Smooth muscle cell (in vitro differentiated cells): Measurements from ENCODE around the gene DLG3. TPM values are rescaled to one million over a fixed set of nuclear protein-coding genes. Genes with fewer than 3 reads are reported as not detected.

Source experiments
- DNase-seq: peaks from one replicate; lab custom pipeline; 2025; ENCODE audit not compliant: unreplicated experiment; lab: John Stamatoyannopoulos, UW
- H2AFZ ChIP-seq: fragments of 200-600 bp; sonication (generic); 2 replicates; pipeline ENCODE4 v1.6.0; 2016; ENCODE audit warnings: antibody characterized with exemption, low read depth, mild to moderate bottlenecking
- H3F3A ChIP-seq: fragments of 200-600 bp; sonication (generic); 2 replicates; pipeline ENCODE4 v1.6.0; 2017; ENCODE audit warnings: antibody characterized with exemption, low read depth
- H3K27ac ChIP-seq: fragments of 200-600 bp; sonication (generic); 2 replicates; pipeline ENCODE4 v1.5.1; 2016; ENCODE audit warnings: low read depth, mild to moderate bottlenecking
- H3K27me3 ChIP-seq: fragments of 200-600 bp; sonication (generic); 2 replicates; pipeline ENCODE4 v1.6.1; 2016; ENCODE audit warnings: low read depth, mild to moderate bottlenecking
- H3K36me3 ChIP-seq: fragments of 200-600 bp; sonication (generic); 2 replicates; pipeline ENCODE4 v1.5.1; 2016; ENCODE audit warnings: low read depth
- H3K4me1 ChIP-seq: fragments of 200-600 bp; sonication (generic); 2 replicates; pipeline ENCODE4 v1.5.1; 2016; ENCODE audit warnings: low read depth
- H3K4me2 ChIP-seq: fragments of 200-600 bp; sonication (generic); 2 replicates; pipeline ENCODE4 v1.6.0; 2016; ENCODE audit warnings: mild to moderate bottlenecking
- H3K4me3 ChIP-seq: fragments of 200-600 bp; sonication (generic); 2 replicates; pipeline ENCODE4 v1.5.1; 2016; ENCODE audit warnings: mild to moderate bottlenecking
- H3K79me2 ChIP-seq: fragments of 200-600 bp; sonication (generic); 2 replicates; pipeline ENCODE4 v1.6.0; 2016; ENCODE audit warnings: low read depth, mild to moderate bottlenecking
- H3K9ac ChIP-seq: fragments of 200-600 bp; sonication (generic); 2 replicates; pipeline ENCODE4 v1.6.0; 2016; ENCODE audit warnings: low read depth
- H3K9me3 ChIP-seq: fragments of 200-600 bp; sonication (generic); replicated peaks from 2 replicates; pipeline ENCODE4 v1.5.1; 2016; ENCODE audit warnings: low read depth
- H4K20me1 ChIP-seq: fragments of 200-600 bp; sonication (generic); 2 replicates; pipeline ENCODE4 v1.6.0; 2016; ENCODE audit warnings: low read depth
- CTCF ChIP-seq: fragments of 200-600 bp; sonication (generic); IDR thresholded peaks from 2 replicates; pipeline ENCODE4 v1.5.1; 2017; ENCODE audit warnings: borderline replicate concordance, mild to moderate bottlenecking, antibody characterized with exemption; ENCODE audit not compliant: insufficient read depth, poor library complexity, severe bottlenecking
- WGBS: methylation state at CpG from one replicate; pipeline ENCODE4 v1.1.7; 2016; ENCODE audit warnings: low lambda C conversion rate; 5-methylcytosine and 5-hydroxymethylcytosine counted together
- polyA plus RNA-seq: library from polyadenylated mRNA; unstranded; fragments of >200 nt; fragmentation: Nextera tagmentation; extraction: Ambion mirVana; gene quantifications from 2 replicates; pipeline ENCODE4 v1.2.1, GENCODE V29; 2016
- total RNA-seq: library from RNA; depleted of rRNA; stranded (reverse); fragments of >200 nt; gene quantifications from 2 replicates; pipeline ENCODE4 v1.2.3, GENCODE V29; 2014

DLG3 gene
- total and polyA plus RNA-seq, 2 experiments from 2014 or later, result 14.5 to 39.6 TPM

DNA sequence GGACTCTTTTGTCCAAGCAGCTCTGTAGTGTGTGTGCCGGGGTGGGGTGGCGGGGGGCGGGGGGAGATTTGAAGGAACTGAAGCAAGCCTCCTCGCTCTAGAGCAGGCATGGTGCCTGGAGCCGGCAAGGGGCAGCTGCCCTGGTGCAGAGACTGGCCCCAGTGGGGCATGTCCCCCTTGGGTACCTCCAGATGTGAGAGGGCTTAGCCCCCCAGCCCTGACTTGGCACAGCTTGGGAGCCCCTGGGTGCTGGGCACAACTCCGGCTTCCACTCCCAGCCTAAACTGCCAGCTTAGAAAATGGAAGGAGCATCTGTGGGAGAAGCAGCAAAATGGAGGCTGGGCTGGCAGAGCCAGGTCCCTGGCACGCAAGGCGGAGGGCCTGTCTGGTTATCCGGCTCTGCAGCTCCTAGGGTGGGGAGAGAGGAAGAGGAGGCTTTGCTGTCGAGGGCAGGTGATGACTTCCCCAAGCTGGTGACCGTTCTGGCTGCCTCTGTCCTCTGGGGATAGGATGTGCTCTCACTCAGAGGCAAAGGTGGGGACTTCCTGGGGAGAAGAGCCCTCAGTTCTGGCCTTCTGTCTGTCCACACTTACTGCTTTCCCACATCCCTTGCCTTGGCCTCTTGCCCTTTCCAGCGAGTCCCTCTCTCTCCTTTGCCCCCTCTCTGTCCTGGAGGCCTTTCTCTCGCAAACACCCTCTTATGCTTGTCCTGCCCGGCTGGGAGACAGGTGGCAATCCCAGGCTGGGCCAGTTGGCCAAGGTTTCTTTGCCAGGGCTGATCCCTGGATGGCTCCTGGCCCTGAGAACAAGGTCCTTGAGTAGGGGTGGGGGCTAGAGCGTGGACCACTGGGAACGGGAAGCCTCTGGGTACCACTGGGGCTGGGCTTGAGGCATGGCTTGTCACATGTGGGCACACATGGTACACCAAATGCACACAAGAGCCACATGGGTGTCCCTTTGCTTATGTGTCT lies 2.0 kb downstream of the DLG3 start:
- Histone ChIP-seq H3K4me3 (no peak overlapping the region), H3K36me3 (no peaks in the 10 kb centered on the region), H3K27ac (no peak overlapping the region), H3K4me2 (no peak overlapping the region), H2AFZ (no peak overlapping the region), H3K9ac (no peak overlapping the region), H3K27me3 (peaks cover 30% of the 10 kb centered on the region), H3K79me2 (no peaks in the 10 kb centered on the region), H3F3A (no peaks in the 10 kb centered on the region), H3K4me1 (no peaks in the 10 kb centered on the region), H3K9me3 (no peaks in the 10 kb centered on the region), H4K20me1 (no peaks in the 10 kb centered on the region)
- WGBS, result 83% methylated on average over 13 of the region's 16 CpGs
- TF ChIP-seq CTCF, result no peak
- no peak for DNase-seq

GRCh38 chrX:70449457-70449966 lies 4.9 kb downstream of the DLG3 start:
- DNase-seq, result no peak
- H3K4me2 ChIP-seq, result no peak overlapping the region
- H3K27ac ChIP-seq, result no peak overlapping the region
- no peak overlapping the region for H3K4me3 ChIP-seq
- no peaks in the 10 kb centered on the region for H4K20me1 ChIP-seq
- 96% methylated on average over 10 of the region's 14 CpGs for WGBS
- H3K4me1 ChIP-seq, result no peaks in the 10 kb centered on the region
- H2AFZ ChIP-seq, result no peak overlapping the region
- no peaks in the 10 kb centered on the region for H3K79me2 ChIP-seq
- peaks cover 13% of the 10 kb centered on the region for H3K27me3 ChIP-seq
- no peak for TF ChIP-seq CTCF
- no peaks in the 10 kb centered on the region for H3K9me3 ChIP-seq
- H3K9ac ChIP-seq, result no peak overlapping the region
- H3K36me3 ChIP-seq, result no peaks in the 10 kb centered on the region
- no peaks in the 10 kb centered on the region for H3F3A ChIP-seq

GRCh38 chrX:70452143-70452733 lies 7.6 kb downstream of the DLG3 start:
- Histone ChIP-seq H3K36me3 (no peaks in the 10 kb centered on the region), H3F3A (no peaks in the 10 kb centered on the region), H4K20me1 (no peaks in the 10 kb centered on the region), H3K4me3 (peak overlapping the region; percentile 56), H3K4me1 (no peaks in the 10 kb centered on the region), H3K79me2 (no peaks in the 10 kb centered on the region), H3K27ac (no peak overlapping the region), H3K9ac (no peak overlapping the region), H2AFZ (peak overlapping the region; percentile 81), H3K27me3 (no peaks in the 10 kb centered on the region), H3K4me2 (peak overlapping the region; percentile 83), H3K9me3 (no peaks in the 10 kb centered on the region)
- DNase-seq, result peak; percentile 9
- TF ChIP-seq CTCF, result peak; percentile 55
- WGBS, result 47% methylated on average over 37 of the region's 39 CpGs
